IPS DF 6.9 (cell line): ENCODE data around the gene CES3.

Source experiments
- DNase-seq: peaks from one replicate; pipeline ENCODE4 v3.0.0-alpha.2; 2013; ENCODE audit warnings: low read depth, low spot score
- H3K27ac ChIP-seq: one replicate; pipeline ENCODE4 v1.5.1; 2013; ENCODE audit warnings: low read length, control low read depth
- H3K27me3 ChIP-seq: 2 replicates; pipeline ENCODE4 v1.6.1; 2013; ENCODE audit warnings: mild to moderate bottlenecking, low read length; ENCODE audit not compliant: control insufficient read depth, insufficient read depth
- H3K36me3 ChIP-seq: 2 replicates; pipeline ENCODE4 v1.6.1; 2013; ENCODE audit warnings: low read length; ENCODE audit not compliant: control insufficient read depth, insufficient read depth
- H3K4me1 ChIP-seq: 2 replicates; pipeline ENCODE4 v1.6.1; 2013; ENCODE audit warnings: low read length; ENCODE audit not compliant: control insufficient read depth, insufficient read depth
- H3K4me3 ChIP-seq: 2 replicates; pipeline ENCODE4 v1.5.1; 2013; ENCODE audit warnings: mild to moderate bottlenecking, low read length
- H3K9me3 ChIP-seq: 2 replicates; pipeline ENCODE4 v1.6.1; 2013; ENCODE audit warnings: low read length, inconsistent platforms; ENCODE audit not compliant: control insufficient read depth, insufficient read depth
- WGBS: extraction: QIAGEN DNeasy Blood & Tissue Kit; methylation state at CpG from one replicate; pipeline ENCODE4 v1.1.7; 2013; ENCODE audit warnings: mixed read lengths, missing lambda C conversion rate; ENCODE audit not compliant: insufficient read length, insufficient coverage; 5-methylcytosine and 5-hydroxymethylcytosine counted together

Gene CES3

GRCh38 chr16:67000384-67001351 is 39.6 kb downstream of the CES3 start:
- Histone ChIP-seq H3K36me3 (no peaks in the 10 kb centered on the region), H3K9me3 (no peaks in the 10 kb centered on the region), H3K27me3 (peaks cover 21% of the 10 kb centered on the region; the same call in 1 of the 2 replicates), H3K4me1 (no peaks in the 10 kb centered on the region), H3K27ac (no peak overlapping the region), H3K4me3 (peak overlapping the region; percentile 53; the same call in 1 of the 2 replicates)
- DNase-seq, result no peak
- WGBS, result no CpG with 5 or more reads among the region's 89 CpGs

GRCh38 chr16:67001726-67002125 is 40.7 kb downstream of the CES3 start:
- Histone ChIP-seq H3K4me1 (no peaks in the 10 kb centered on the region), H3K4me3 (no peak overlapping the region), H3K36me3 (no peaks in the 10 kb centered on the region), H3K27ac (no peak overlapping the region), H3K27me3 (peaks cover 21% of the 10 kb centered on the region; the same call in 1 of the 2 replicates), H3K9me3 (no peaks in the 10 kb centered on the region)
- no CpG with 5 or more reads among the region's 3 CpGs for WGBS
- no peak for DNase-seq

- Histone ChIP-seq H3K27ac (no peak overlapping the region), H3K27me3 (peaks cover 4% of the 10 kb centered on the region; the same call in 1 of the 2 replicates), H3K4me1 (no peaks in the 10 kb centered on the region), H3K36me3 (no peaks in the 10 kb centered on the region), H3K4me3 (no peak overlapping the region), H3K9me3 (no peaks in the 10 kb centered on the region)
- WGBS, result no CpG with 5 or more reads among the region's 12 CpGs
- DNase-seq, result no peak
Observed at GRCh38 chr16:67006930-67007658, 46.0 kb downstream of the CES3 start.

- Histone ChIP-seq H3K27me3 (peaks cover 8% of the 10 kb centered on the region; the same call in 1 of the 2 replicates), H3K27ac (no peak overlapping the region), H3K4me3 (no peak overlapping the region), H3K4me1 (no peaks in the 10 kb centered on the region), H3K36me3 (no peaks in the 10 kb centered on the region), H3K9me3 (no peaks in the 10 kb centered on the region)
- no CpG with 5 or more reads among the region's 1 CpG for WGBS
- no peak for DNase-seq
Observed at GRCh38 chr16:67009158-67009557, 48.1 kb downstream of the CES3 start.

GRCh38 chr16:67011274-67011673 is 50.2 kb downstream of the CES3 start:
- DNase-seq, result no peak
- H3K4me3 ChIP-seq, result no peak overlapping the region
- H3K9me3 ChIP-seq, result no peaks in the 10 kb centered on the region
- peaks cover 18% of the 10 kb centered on the region for H3K27me3 ChIP-seq
- H3K4me1 ChIP-seq, result no peaks in the 10 kb centered on the region; the same call in 1 of the 2 replicates
- no peaks in the 10 kb centered on the region for H3K36me3 ChIP-seq
- no CpG with 5 or more reads among the region's 2 CpGs for WGBS
- H3K27ac ChIP-seq, result no peak overlapping the region

- Histone ChIP-seq H3K36me3 (no peaks in the 10 kb centered on the region), H3K4me1 (no peaks in the 10 kb centered on the region; the same call in 1 of the 2 replicates), H3K4me3 (peak overlapping the region; percentile 34; the same call in 1 of the 2 replicates), H3K9me3 (no peaks in the 10 kb centered on the region), H3K27ac (no peak overlapping the region), H3K27me3 (peaks cover 18% of the 10 kb centered on the region)
- no CpG with 5 or more reads among the region's 21 CpGs for WGBS
- DNase-seq, result no peak
Observed at GRCh38 chr16:67013233-67013822, 52.3 kb downstream of the CES3 start.

GRCh38 chr16:67013823-67014633 is 53.0 kb downstream of the CES3 start:
- peak overlapping the region; percentile 34; the same call in 1 of the 2 replicates for H3K4me3 ChIP-seq
- no peak for DNase-seq

GRCh38 chr16:67014634-67015312 is 53.7 kb downstream of the CES3 start:
- Histone ChIP-seq H3K27me3 (peaks cover 18% of the 10 kb centered on the region), H3K4me1 (no peaks in the 10 kb centered on the region; the same call in 1 of the 2 replicates), H3K36me3 (no peaks in the 10 kb centered on the region), H3K27ac (no peak overlapping the region), H3K4me3 (no peak overlapping the region; the same call in 1 of the 2 replicates), H3K9me3 (no peaks in the 10 kb centered on the region)
- WGBS, result no CpG with 5 or more reads among the region's 6 CpGs
- DNase-seq, result no peak

More at GRCh38 chr16:67013823-67014633, 53.0 kb downstream of the CES3 start:
- Histone ChIP-seq H3K4me1 (no peaks in the 10 kb centered on the region; the same call in 1 of the 2 replicates), H3K27me3 (peaks cover 18% of the 10 kb centered on the region), H3K36me3 (no peaks in the 10 kb centered on the region), H3K9me3 (no peaks in the 10 kb centered on the region), H3K27ac (no peak overlapping the region)
- WGBS, result no CpG with 5 or more reads among the region's 70 CpGs

GRCh38 chr16:67015313-67015731 is 54.3 kb downstream of the CES3 start:
- H3K36me3 ChIP-seq, result no peaks in the 10 kb centered on the region
- H3K4me1 ChIP-seq, result no peaks in the 10 kb centered on the region; the same call in 1 of the 2 replicates
- no CpG with 5 or more reads among the region's 9 CpGs for WGBS
- peaks cover 18% of the 10 kb centered on the region for H3K27me3 ChIP-seq
- H3K9me3 ChIP-seq, result no peaks in the 10 kb centered on the region
- H3K27ac ChIP-seq, result no peak overlapping the region
- DNase-seq, result no peak
- H3K4me3 ChIP-seq, result no peak overlapping the region
